Transverse colon (tissue), 4 donors: Measurements from ENCODE around the gene FAM111A. TPM values are rescaled to one million over a fixed set of nuclear protein-coding genes. Genes with fewer than 3 reads are reported as not detected.

Experiments used
- DNase-seq: peaks from one replicate; pipeline ENCODE4 v3.0.0-alpha.2; 2019
- H3K27ac ChIP-seq, 4 donors: fragments of 200-600 bp; sonication (generic); 2 replicates each; pipeline ENCODE4 v1.5.1; 2016 to 2018; ENCODE audit warnings: inconsistent platforms in 4 of 4
- H3K27me3 ChIP-seq: fragments of 200-600 bp; sonication (generic); 2 replicates; pipeline ENCODE4 v1.5.1; 2017; ENCODE audit warnings: inconsistent platforms
- H3K36me3 ChIP-seq, 4 donors: fragments of 200-600 bp; sonication (generic); 2 replicates each; pipeline ENCODE4 v1.5.1; 2017 to 2019; ENCODE audit warnings: inconsistent platforms in 4 of 4
- H3K4me1 ChIP-seq, 4 donors: fragments of 200-600 bp; sonication (generic); 2 replicates each; pipeline ENCODE4 v1.5.1; 2017 to 2020; ENCODE audit warnings: inconsistent platforms in 4 of 4
- H3K4me3 ChIP-seq, 4 donors: fragments of 200-600 bp; sonication (generic); 1 replicate in 1 of 4; 2 replicates in 3 of 4; pipeline versions ENCODE4 v1.5.1 to v1.6.1; 2017 to 2019; ENCODE audit warnings: inconsistent platforms in 4 of 4
- H3K9me3 ChIP-seq, 2 donors: fragments of 200-600 bp; sonication (generic); 2 replicates each; pipeline ENCODE4 v1.5.1; 2017 to 2019; ENCODE audit warnings: inconsistent platforms in 2 of 2
- EP300 ChIP-seq: sonication (generic); formaldehyde crosslinking; IDR thresholded peaks from one replicate; pipeline ENCODE4 v1.6.1; 2017; ENCODE audit warnings: antibody characterized with exemption, low read depth
- POLR2A ChIP-seq: fragments of 450-650 bp; IDR thresholded peaks from one replicate; pipeline ENCODE4 v1.6.1; 2016; ENCODE audit warnings: antibody characterized with exemption, mild to moderate bottlenecking, moderate library complexity
- POLR2AphosphoS5 ChIP-seq, 3 donors: sonication (generic); formaldehyde crosslinking; IDR thresholded peaks; one replicate each; pipeline ENCODE4 v1.6.1; 2016; ENCODE audit warnings: antibody characterized with exemption in 3 of 3
- WGBS, 2 donors: methylation state at CpG; one replicate each; pipeline ENCODE4 v1.1.5; 2018; ENCODE audit warnings: low coverage in 1 of 2; 5-methylcytosine and 5-hydroxymethylcytosine counted together
- in situ Hi-C, 4 donors: fragments of 200-750 bp; cut with MboI; loops; one replicate each; pipeline versions ENCODE4 v1.15.0 to v1.15.1; 2017; ENCODE audit warnings: low sequenced_read_pairs in 3 of 4, low pct_ligation_motif_present in 1 of 4, low pct_unique_long_range_greater_than_20kb in 1 of 4
- intact Hi-C: fragments of 100-400 bp; cut with DNase I; formaldehyde crosslinking; loops from one replicate; pipeline ENCODE4 v1.15.1; 2023; ENCODE audit warnings: low total_unique reads
- total RNA-seq, 4 donors: library from RNA; depleted of rRNA; stranded (reverse); fragments of >200 nt; gene quantifications; one replicate each; pipeline ENCODE4 v1.1.0, GENCODE V29; 2016
- TF ChIP-seq, protein P1 (sequence below), 5 experiments: fragments of 200-600 bp in 3 of 5; fragments of 450-650 bp in 2 of 5; sonication (generic) in 3 of 5; IDR thresholded peaks; 1 replicate in 2 of 5; 2 replicates in 3 of 5; pipeline ENCODE4 v1.5.1; 2016 to 2017; ENCODE audit warnings: antibody characterized with exemption in 5 of 5, inconsistent platforms in 3 of 5, mild to moderate bottlenecking in 2 of 5, moderate library complexity in 1 of 5

Gene FAM111A
- total RNA-seq, 4 donors from 2014 or later: 17.6 to 62.1 (median 26.2) TPM

GRCh38 chr11:59173964-59174663, 31.5 kb downstream of the FAM111A start:
- WGBS, 2 donors: 36 to 39% methylated on average over 4 to 7 of the region's 7 CpGs
- H3K9me3 ChIP-seq: no peaks in the 10 kb centered on the region
- H3K27ac ChIP-seq: peak overlapping the region; percentile 86 to 93 (median 88)
- DNase-seq: peak; percentile 88
- in situ Hi-C loops (loop anchor here in 1 of 4 donors (25.0 kb wide), 2 partner anchors 113 to 263 kb away; partner anchors contain the start of genes OR5A1 and OR5A2), intact Hi-C loops (loop anchor here (10.0 kb wide), 1 partner anchor 511 kb away; no protein-coding TSS in a partner anchor)
- H3K27me3 ChIP-seq: no peaks in the 10 kb centered on the region
- H3K4me1 ChIP-seq: peaks cover 0 to 33% (median 21%) of the 10 kb centered on the region in 4 donors
- peak overlapping the region in 3 of 4 donors; percentile 80 to 91 (median 84) for H3K4me3 ChIP-seq
- TF ChIP-seq POLR2A (peak; percentile 69), POLR2AphosphoS5 (IDR thresholded peaks at IDR 0.05) (peak; percentile 49 to 94 (median 82)), EP300 (no peak)
- TF ChIP-seq, protein P1, sequence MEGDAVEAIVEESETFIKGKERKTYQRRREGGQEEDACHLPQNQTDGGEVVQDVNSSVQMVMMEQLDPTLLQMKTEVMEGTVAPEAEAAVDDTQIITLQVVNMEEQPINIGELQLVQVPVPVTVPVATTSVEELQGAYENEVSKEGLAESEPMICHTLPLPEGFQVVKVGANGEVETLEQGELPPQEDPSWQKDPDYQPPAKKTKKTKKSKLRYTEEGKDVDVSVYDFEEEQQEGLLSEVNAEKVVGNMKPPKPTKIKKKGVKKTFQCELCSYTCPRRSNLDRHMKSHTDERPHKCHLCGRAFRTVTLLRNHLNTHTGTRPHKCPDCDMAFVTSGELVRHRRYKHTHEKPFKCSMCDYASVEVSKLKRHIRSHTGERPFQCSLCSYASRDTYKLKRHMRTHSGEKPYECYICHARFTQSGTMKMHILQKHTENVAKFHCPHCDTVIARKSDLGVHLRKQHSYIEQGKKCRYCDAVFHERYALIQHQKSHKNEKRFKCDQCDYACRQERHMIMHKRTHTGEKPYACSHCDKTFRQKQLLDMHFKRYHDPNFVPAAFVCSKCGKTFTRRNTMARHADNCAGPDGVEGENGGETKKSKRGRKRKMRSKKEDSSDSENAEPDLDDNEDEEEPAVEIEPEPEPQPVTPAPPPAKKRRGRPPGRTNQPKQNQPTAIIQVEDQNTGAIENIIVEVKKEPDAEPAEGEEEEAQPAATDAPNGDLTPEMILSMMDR (IDR thresholded peaks at IDR 0.05): no peak
- no peaks in the 10 kb centered on the region for H3K36me3 ChIP-seq

DNA sequence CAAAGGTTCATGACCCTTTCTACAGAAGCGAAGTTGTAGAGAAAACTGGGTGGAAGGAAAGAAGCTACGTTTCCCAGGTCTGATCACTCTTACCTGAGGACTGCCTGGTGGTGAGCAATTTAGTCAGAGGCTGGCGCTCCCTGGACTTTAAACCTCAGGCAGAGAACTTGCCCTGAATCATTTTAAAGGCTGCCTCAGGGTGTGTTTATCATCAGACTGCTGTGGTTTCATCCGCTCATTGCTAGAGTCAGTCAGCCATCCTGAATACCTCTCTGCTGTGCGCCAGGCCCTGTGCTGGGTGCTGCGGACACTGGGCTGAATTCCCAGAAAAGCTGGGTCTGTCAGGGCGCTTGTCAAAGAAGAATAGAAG, 32.0 kb downstream of the FAM111A start:
- in situ Hi-C loops (loop anchor here in 1 of 4 donors (25.0 kb wide), 2 partner anchors 113 to 263 kb away; partner anchors contain the start of genes OR5A1 and OR5A2), intact Hi-C loops (loop anchor here (10.0 kb wide), 1 partner anchor 510 kb away; no protein-coding TSS in a partner anchor)
- peak overlapping the region; percentile 86 to 93 (median 88) for H3K27ac ChIP-seq
- DNase-seq: peak; percentile 70
- no peaks in the 10 kb centered on the region for H3K9me3 ChIP-seq
- TF ChIP-seq POLR2AphosphoS5 (IDR thresholded peaks at IDR 0.05) (peak in 2 of 3 donors; percentile 67 to 86), EP300 (no peak), POLR2A (peak; percentile 57)
- TF ChIP-seq, protein P1 (IDR thresholded peaks at IDR 0.05): peak in 1 of 5 experiments; percentile 20
- peaks cover 0 to 33% (median 21%) of the 10 kb centered on the region in 4 donors for H3K4me1 ChIP-seq
- H3K4me3 ChIP-seq: peak overlapping the region in 2 of 4 donors; percentile 9 to 91
- no peaks in the 10 kb centered on the region for H3K36me3 ChIP-seq
- 29 to 42% methylated on average over 1 to 7 of the region's 7 CpGs for WGBS, 2 donors
- H3K27me3 ChIP-seq: no peaks in the 10 kb centered on the region

- DNase-seq: no peak
- Histone ChIP-seq H3K4me1 (peaks cover 0 to 33% (median 21%) of the 10 kb centered on the region in 4 donors), H3K4me3 (peak overlapping the region in 1 of 4 donors; percentile 91), H3K9me3 (no peaks in the 10 kb centered on the region), H3K36me3 (no peaks in the 10 kb centered on the region), H3K27ac (peak overlapping the region; percentile 86 to 93 (median 88)), H3K27me3 (no peaks in the 10 kb centered on the region)
- WGBS, 2 donors: 14 to 42% methylated on average over 4 of the region's 4 CpGs
- intact Hi-C loops (loop anchor here (10.0 kb wide), 1 partner anchor 510 kb away; no protein-coding TSS in a partner anchor), in situ Hi-C loops (no loop called here)
- TF ChIP-seq POLR2AphosphoS5 (IDR thresholded peaks at IDR 0.05) (no peak), POLR2A (no peak), EP300 (no peak)
- TF ChIP-seq, protein P1 (IDR thresholded peaks at IDR 0.05): no peak
These were observed 32.4 kb downstream of the FAM111A start for GRCh38 chr11:59175091-59175501.

- no peak for TF ChIP-seq POLR2A
- TF ChIP-seq, protein P1 (IDR thresholded peaks at IDR 0.05): no peak
- TF ChIP-seq EP300: no peak
- TF ChIP-seq POLR2AphosphoS5 (IDR thresholded peaks at IDR 0.05): no peak
These were observed 33.7 kb downstream of the FAM111A start for GRCh38 chr11:59176330-59176729.

More at GRCh38 chr11:59176330-59176729, 33.7 kb downstream of the FAM111A start:
- intact Hi-C loops: loop anchor here (10.0 kb wide), 1 partner anchor 508 kb away; no protein-coding TSS in a partner anchor
- in situ Hi-C loops: no loop called here
- H3K4me1 ChIP-seq: peaks cover 0 to 33% (median 21%) of the 10 kb centered on the region in 4 donors
- DNase-seq: no peak
- 79 to 89% methylated on average over 4 to 7 of the region's 7 CpGs for WGBS, 2 donors
- H3K36me3 ChIP-seq: no peaks in the 10 kb centered on the region
- peak overlapping the region; percentile 86 to 93 (median 88) for H3K27ac ChIP-seq
- no peak overlapping the region for H3K4me3 ChIP-seq
- H3K9me3 ChIP-seq: no peaks in the 10 kb centered on the region
- H3K27me3 ChIP-seq: no peaks in the 10 kb centered on the region
